Left renal cortex interstitium (tissue), 4 donors: Measurements from ENCODE around the gene GDPD4. TPM values are rescaled to one million over a fixed set of nuclear protein-coding genes. Genes with fewer than 3 reads are reported as not detected.

ENCODE experiments used
- DNase-seq, 4 donors: peaks; one replicate each; pipeline ENCODE4 v3.0.0-alpha.2; 2013; ENCODE audit warnings: low read depth in 4 of 4, low spot score in 2 of 4, missing footprints in 1 of 4
- polyA plus RNA-seq, 4 donors: library from polyadenylated mRNA; unstranded; fragments of 120-200 nt; gene quantifications; one replicate each; pipeline ENCODE4 v1.2.1, GENCODE V29; 2013; ENCODE audit not compliant: insufficient read length in 4 of 4

GDPD4 gene
- polyA plus RNA-seq, 4 donors, result 0.13 to 0.46 TPM; not detected in 2

GRCh38 chr11:77179681-77180080 lies 121.8 kb downstream of the GDPD4 start:
- no peak for DNase-seq

GRCh38 chr11:77179048-77179447 lies 122.4 kb downstream of the GDPD4 start:
- no peak for DNase-seq

GRCh38 chr11:77178150-77178549 lies 123.3 kb downstream of the GDPD4 start:
- no peak for DNase-seq

GRCh38 chr11:77176996-77177395 lies 124.5 kb downstream of the GDPD4 start:
- DNase-seq, result no peak

- DNase-seq, result no peak
These were observed 125.5 kb downstream of the GDPD4 start for GRCh38 chr11:77175869-77176539.

GRCh38 chr11:77175021-77175842 lies 126.3 kb downstream of the GDPD4 start:
- no peak for DNase-seq

GRCh38 chr11:77174559-77174958 lies 126.9 kb downstream of the GDPD4 start:
- DNase-seq, result no peak

GRCh38 chr11:77173494-77173893 lies 128.0 kb downstream of the GDPD4 start:
- DNase-seq, result no peak

GRCh38 chr11:77172666-77172982 lies 128.9 kb downstream of the GDPD4 start:
- DNase-seq, result no peak

- no peak for DNase-seq
These were observed 129.4 kb downstream of the GDPD4 start for GRCh38 chr11:77171885-77172665.

GRCh38 chr11:77171254-77171653 lies 130.2 kb downstream of the GDPD4 start:
- no peak for DNase-seq

GRCh38 chr11:77170107-77170506 lies 131.4 kb downstream of the GDPD4 start:
- DNase-seq, result no peak

GRCh38 chr11:77167791-77168190 lies 133.7 kb downstream of the GDPD4 start:
- DNase-seq, result no peak

GRCh38 chr11:77167111-77167626 lies 134.3 kb downstream of the GDPD4 start:
- DNase-seq, result no peak

Other genes with a start within 250 kb of the GDPD4 start
- gene CAPN5, start 234.7 kb downstream of the GDPD4 start, polyA plus RNA-seq, result 10 to 100 TPM; 22.8 to 37.4 (median 26.5) TPM
- gene OMP, start 198.8 kb downstream of the GDPD4 start, polyA plus RNA-seq, result 1 to 10 TPM in 1 of 4 donors, under 1 TPM in 1, not detected in 2; 0.43 to 1.2 TPM
- gene MYO7A, start 173.4 kb downstream of the GDPD4 start, polyA plus RNA-seq, result 1 to 10 TPM; 1.9 to 4.6 (median 3.2) TPM
- 10 to 100 TPM; 72.8 to 99.2 (median 85.9) TPM for gene PAK1, start 172.4 kb upstream of the GDPD4 start, polyA plus RNA-seq